Measurements from ENCODE around the gene TRMT44.

TRMT44 gene

DNA sequence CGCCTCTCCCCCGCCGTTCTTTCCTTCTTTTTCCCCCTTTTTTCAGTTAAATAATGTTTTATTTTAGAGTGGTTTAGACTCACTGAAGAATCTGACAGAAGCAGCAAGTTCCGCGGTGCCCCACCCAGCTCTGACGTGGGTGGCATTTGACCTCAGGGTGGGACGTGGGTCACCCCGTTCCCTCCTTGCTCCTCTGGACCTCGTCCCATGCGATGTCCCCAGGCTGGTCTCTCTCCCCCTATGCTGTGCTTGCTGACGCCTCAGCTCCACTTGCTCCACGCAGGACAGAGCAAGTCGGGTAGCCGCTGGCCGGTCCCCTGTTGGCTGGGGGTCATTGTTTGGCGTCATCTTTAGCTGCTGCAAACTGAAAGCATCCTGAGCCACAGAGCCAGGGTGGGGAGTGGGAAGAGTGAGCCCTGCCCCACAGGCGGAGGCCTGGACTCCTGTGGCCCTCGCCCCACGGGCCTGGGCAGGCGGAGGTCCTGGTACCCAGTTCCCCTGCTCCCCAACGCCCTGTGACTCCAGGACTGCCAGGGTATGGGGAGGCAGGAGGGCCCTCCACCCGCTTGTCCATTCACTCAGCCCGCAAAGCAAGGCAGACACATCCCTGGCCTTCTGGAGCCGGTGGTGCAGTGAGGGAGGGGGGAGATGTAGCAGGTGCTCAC lies 30.8 kb downstream of the TRMT44 start:
- Histone ChIP-seq H3K4me1 (ENCODE audit: insufficient read depth, low read length) (no peaks in the 10 kb centered on the region), H3K9me3 (ENCODE audit: low read length) (no peaks in the 10 kb centered on the region), H3K4me3 (ENCODE audit: low read length) (no peak overlapping the region), H2AFZ (ENCODE audit: low read depth, low read length) (no peak overlapping the region), H3K27me3 (ENCODE audit: insufficient read depth, low read length) (no peaks in the 10 kb centered on the region), H3K36me3 (ENCODE audit: insufficient read depth, low read length) (peaks cover 39% of the 10 kb centered on the region)

DNA sequence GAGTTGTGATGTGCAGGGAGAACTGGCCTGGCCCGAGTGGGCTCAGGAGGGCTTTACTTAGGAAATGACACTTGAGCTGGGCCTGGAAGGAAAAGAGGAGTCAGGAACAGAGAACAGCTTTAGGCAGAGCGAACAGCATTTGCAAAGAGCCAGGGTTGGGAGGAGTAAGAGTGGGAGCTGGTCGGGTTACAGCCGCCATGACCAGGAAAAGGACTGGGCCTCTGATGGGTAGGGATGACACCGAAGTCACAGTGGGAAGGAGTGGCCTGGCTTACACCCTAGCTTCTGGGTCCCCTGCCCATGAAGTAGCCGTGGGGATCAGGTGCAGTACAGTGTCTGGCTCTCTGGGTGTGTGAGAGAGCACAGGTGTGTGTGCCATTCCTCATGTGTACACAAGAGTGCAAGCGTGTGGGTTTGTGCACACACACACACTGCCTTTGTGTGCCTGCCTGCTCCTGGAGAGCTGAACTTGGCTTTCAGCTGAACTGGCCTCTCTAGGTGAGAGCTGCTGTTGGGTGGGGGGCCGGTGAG lies 31.6 kb downstream of the TRMT44 start:
- Histone ChIP-seq H3K27me3 (ENCODE audit: insufficient read depth, low read length) (no peaks in the 10 kb centered on the region), H3K9me3 (ENCODE audit: low read length) (no peaks in the 10 kb centered on the region), H3K4me3 (ENCODE audit: low read length) (no peak overlapping the region), H3K36me3 (ENCODE audit: insufficient read depth, low read length) (peaks cover 38% of the 10 kb centered on the region), H2AFZ (ENCODE audit: low read depth, low read length) (no peak overlapping the region), H3K4me1 (ENCODE audit: insufficient read depth, low read length) (no peaks in the 10 kb centered on the region)

DNA sequence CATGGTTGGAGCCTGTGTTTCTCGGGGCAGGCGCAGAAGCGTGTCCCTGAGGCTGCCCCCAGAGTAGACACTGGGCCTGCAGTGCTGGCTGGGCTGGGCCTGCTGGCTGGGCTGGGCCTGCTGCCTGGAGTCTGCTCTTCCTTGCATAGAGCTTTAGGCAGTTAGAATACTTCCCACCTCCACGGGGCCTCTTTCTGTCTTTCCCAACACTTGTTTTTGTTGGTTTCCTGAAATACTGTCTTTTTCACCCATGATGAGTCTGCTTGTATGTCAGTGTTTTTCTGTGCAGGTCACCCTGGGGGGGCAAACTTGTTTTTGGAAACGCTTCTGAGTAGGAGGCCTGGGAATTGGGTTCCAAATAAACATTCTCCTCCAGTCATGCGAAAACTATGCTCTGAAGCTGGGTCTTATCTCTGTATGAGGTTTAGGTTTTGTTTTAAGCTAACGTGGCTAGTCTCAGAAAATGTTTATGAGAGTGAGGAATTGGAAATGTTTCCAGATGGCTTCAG lies 32.2 kb downstream of the TRMT44 start:
- H3K4me3 ChIP-seq (ENCODE audit: low read length) = no peak overlapping the region
- H3K36me3 ChIP-seq (ENCODE audit: insufficient read depth, low read length) = peaks cover 37% of the 10 kb centered on the region
- H2AFZ ChIP-seq (ENCODE audit: low read depth, low read length) = no peak overlapping the region
- H3K4me1 ChIP-seq (ENCODE audit: insufficient read depth, low read length) = no peaks in the 10 kb centered on the region
- no peaks in the 10 kb centered on the region for H3K9me3 ChIP-seq (ENCODE audit: low read length)
- no peaks in the 10 kb centered on the region for H3K27me3 ChIP-seq (ENCODE audit: insufficient read depth, low read length)

DNA sequence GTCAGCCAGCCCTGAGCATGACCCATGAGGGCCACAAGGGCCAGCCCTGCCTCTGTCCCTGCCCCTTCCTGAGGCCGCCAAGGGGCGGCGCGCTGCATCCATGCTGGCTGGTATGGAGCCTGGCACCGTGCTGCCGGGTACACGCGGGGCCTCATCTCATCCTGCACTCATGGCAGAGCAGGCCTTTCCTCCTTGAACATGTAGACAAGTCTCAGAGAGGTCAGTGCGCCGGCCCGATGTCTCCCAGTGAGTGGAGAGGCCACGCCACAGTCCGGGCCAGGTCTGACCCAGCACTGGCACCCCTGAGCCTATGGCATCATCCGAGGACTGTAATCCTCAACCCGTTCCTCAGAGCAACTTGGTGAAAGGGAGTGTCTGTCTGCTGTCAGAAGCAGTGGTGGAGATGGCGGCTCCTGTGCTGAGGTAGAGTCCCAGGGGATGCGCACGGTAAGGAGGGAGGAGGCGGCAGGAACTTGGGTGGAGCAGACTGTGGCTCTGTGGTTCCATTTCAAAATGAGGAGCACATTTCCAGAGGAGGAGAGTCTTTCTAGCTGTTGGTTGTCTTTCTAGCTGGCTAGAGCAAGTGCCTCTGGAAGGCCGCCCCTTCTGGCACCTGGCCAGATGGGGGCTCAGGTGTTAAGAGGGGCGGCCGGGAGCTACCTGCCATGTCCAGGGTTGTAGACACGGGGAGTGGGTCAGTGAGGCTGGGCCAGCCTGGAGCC lies 32.8 kb downstream of the TRMT44 start:
- no peak overlapping the region for H2AFZ ChIP-seq (ENCODE audit: low read depth, low read length)
- peaks cover 31% of the 10 kb centered on the region for H3K36me3 ChIP-seq (ENCODE audit: insufficient read depth, low read length)
- no peaks in the 10 kb centered on the region for H3K9me3 ChIP-seq (ENCODE audit: low read length)
- no peak overlapping the region for H3K4me3 ChIP-seq (ENCODE audit: low read length)
- H3K27me3 ChIP-seq (ENCODE audit: insufficient read depth, low read length) = no peaks in the 10 kb centered on the region
- H3K4me1 ChIP-seq (ENCODE audit: insufficient read depth, low read length) = no peaks in the 10 kb centered on the region

DNA sequence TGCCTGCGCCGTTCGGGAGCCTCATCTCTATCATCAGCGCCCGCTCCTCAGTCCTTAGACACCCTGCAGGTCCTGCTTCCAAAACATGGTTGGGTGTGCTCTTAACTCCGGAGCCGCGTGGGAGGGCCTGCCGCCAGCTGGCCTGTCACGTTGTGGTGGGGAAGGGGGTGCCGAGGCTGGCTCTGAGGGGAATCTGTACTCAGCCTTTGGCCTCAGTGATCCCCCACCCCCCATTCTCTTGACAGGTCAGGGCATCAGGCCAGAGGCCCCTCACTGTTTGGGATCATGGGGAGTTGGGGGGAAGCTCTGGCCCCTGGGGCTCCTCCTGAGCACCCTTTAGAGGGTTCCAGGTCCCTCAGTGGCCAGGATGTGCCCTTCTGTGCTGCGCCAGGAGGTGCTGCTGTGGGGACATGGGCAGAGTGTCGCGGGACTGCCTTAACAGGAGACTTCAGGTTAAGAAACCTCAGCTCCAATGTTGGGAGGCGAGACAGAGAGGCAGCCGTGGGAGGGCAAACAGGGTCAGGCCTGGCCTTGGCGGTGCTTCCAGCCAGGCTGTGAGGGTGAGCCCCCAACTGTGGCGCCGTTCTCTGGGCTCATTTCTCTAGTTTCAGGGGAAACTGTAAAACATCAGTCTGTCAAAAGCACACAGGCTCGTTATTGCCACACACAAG lies 33.5 kb downstream of the TRMT44 start:
- H3K36me3 ChIP-seq (ENCODE audit: insufficient read depth, low read length) = peaks cover 24% of the 10 kb centered on the region
- no peak overlapping the region for H2AFZ ChIP-seq (ENCODE audit: low read depth, low read length)
- no peaks in the 10 kb centered on the region for H3K9me3 ChIP-seq (ENCODE audit: low read length)
- peaks cover 2% of the 10 kb centered on the region for H3K4me1 ChIP-seq (ENCODE audit: insufficient read depth, low read length)
- no peak overlapping the region for H3K4me3 ChIP-seq (ENCODE audit: low read length)
- H3K27me3 ChIP-seq (ENCODE audit: insufficient read depth, low read length) = no peaks in the 10 kb centered on the region

DNA sequence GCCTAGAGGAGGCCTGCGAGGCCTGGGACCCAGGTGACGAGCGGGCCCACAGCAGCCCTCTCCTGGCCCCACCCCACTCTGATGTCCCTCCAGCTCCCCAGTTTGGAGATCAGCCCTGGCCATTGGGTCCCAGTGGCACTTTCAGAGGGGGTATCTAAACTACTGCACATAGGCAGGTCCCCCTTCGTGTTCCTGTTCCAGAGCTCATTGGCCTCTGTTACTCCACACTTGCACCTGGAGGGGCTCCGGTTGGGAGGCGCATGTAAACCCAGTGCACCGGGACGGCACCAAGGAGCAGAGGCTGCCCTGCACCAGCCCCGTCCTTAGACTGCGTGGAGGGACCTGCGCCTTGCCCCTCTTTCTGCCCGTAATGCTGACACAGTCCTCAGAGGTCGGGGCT lies 34.3 kb downstream of the TRMT44 start:
- H3K9me3 ChIP-seq (ENCODE audit: low read length) = no peaks in the 10 kb centered on the region
- H3K36me3 ChIP-seq (ENCODE audit: insufficient read depth, low read length) = peaks cover 18% of the 10 kb centered on the region
- H3K4me1 ChIP-seq (ENCODE audit: insufficient read depth, low read length) = peaks cover 3% of the 10 kb centered on the region
- no peaks in the 10 kb centered on the region for H3K27me3 ChIP-seq (ENCODE audit: insufficient read depth, low read length)
- H2AFZ ChIP-seq (ENCODE audit: low read depth, low read length) = no peak overlapping the region
- no peak overlapping the region for H3K4me3 ChIP-seq (ENCODE audit: low read length)

DNA sequence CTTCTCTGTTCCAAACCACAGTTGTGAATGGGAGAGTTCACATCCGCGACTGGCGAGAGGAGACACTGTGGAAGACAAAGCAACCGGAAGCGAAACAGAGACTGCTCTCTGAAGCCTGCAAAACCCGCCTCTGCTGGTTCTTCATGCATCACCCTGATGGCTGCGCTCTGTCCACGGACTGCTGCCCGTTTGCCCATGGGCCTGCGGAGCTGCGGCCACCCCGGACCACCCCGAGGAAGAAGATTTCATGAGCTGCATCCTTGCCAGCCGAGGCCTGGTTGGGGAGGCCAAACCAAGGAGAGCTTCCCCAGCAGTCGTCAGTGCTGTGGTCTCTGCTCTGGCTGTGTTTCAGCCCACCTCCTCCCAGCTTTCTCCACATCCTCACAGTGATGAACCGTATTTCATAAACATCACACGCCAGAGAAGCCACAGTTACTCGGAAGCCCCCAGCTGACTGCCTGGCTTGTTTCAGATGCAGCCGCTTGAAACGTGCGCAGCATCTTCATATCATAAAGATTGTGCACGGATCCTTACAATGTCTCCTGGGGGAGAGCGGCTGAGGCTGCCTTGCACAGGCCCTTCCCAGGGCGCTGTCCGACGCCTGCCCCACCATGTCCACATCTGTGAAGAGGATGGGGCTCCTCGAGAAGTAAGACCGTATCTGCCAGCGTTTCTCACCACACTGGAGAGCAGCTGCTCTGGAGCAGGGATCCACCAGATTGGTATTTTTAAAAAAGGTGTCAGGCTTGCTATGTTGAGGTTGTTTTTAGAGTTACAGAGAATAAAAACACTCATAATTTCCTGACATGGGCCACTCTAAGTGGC lies 35.4 kb downstream of the TRMT44 start:
- no peaks in the 10 kb centered on the region for H3K9me3 ChIP-seq (ENCODE audit: low read length)
- peaks cover 3% of the 10 kb centered on the region for H3K4me1 ChIP-seq (ENCODE audit: insufficient read depth, low read length)
- H3K36me3 ChIP-seq (ENCODE audit: insufficient read depth, low read length) = peaks cover 14% of the 10 kb centered on the region
- no peaks in the 10 kb centered on the region for H3K27me3 ChIP-seq (ENCODE audit: insufficient read depth, low read length)
- no peak overlapping the region for H3K4me3 ChIP-seq (ENCODE audit: low read length)
- H2AFZ ChIP-seq (ENCODE audit: low read depth, low read length) = no peak overlapping the region

DNA sequence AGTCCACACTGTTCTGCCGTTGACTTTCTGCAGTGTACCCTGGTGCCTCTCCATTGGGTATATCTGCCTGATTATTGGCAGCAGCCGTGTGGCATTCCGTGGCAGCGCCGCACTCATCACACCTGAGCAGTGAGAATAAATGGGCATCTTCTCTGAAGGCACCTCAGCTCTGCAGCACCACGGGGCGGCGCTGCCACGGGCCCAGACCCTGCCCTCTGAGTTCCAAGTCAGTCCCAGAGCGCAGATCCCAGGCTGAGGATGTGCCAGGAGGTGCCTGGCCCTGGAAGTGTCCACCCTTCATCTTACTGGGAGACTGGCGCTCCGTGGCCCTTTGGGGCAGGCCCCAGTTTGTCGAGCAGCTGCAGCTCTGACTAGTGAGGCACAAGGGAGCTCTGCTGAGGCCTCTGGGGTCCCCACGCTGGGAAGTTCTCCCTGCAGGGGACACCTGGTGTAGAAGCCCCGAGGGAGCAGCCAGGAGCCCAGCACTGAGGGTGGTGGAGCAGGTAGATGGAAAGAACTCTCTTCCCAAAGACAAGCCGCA lies 36.6 kb downstream of the TRMT44 start:
- H3K9me3 ChIP-seq (ENCODE audit: low read length) = no peaks in the 10 kb centered on the region
- H3K4me3 ChIP-seq (ENCODE audit: low read length) = no peak overlapping the region
- H3K4me1 ChIP-seq (ENCODE audit: insufficient read depth, low read length) = peaks cover 3% of the 10 kb centered on the region
- H2AFZ ChIP-seq (ENCODE audit: low read depth, low read length) = no peak overlapping the region
- peaks cover 12% of the 10 kb centered on the region for H3K36me3 ChIP-seq (ENCODE audit: insufficient read depth, low read length)
- no peaks in the 10 kb centered on the region for H3K27me3 ChIP-seq (ENCODE audit: insufficient read depth, low read length)

DNA sequence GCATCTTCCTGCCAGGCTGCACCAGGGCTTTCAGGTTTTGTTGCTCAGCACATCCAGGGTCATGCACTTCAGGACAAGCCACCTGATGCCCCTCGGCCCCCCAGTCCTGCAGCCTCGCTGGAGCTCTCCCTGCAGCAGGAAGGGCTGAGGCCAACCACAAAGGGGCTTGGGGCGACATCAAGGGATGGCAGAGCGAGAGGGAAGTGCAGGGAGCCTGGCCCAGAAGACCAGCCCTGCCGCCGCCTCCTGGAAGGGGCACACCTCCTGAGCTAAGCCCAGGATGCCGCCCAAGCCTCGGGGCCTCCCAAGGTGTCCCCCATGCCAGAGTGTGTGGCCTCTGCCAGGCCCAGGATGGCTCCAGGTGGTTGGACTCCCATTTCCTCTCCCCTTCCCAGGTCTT lies 37.1 kb downstream of the TRMT44 start:
- Histone ChIP-seq H3K9me3 (ENCODE audit: low read length) (no peaks in the 10 kb centered on the region), H3K4me3 (ENCODE audit: low read length) (no peak overlapping the region), H3K36me3 (ENCODE audit: insufficient read depth, low read length) (peaks cover 12% of the 10 kb centered on the region), H3K27me3 (ENCODE audit: insufficient read depth, low read length) (no peaks in the 10 kb centered on the region), H2AFZ (ENCODE audit: low read depth, low read length) (no peak overlapping the region), H3K4me1 (ENCODE audit: insufficient read depth, low read length) (peaks cover 3% of the 10 kb centered on the region)

DNA sequence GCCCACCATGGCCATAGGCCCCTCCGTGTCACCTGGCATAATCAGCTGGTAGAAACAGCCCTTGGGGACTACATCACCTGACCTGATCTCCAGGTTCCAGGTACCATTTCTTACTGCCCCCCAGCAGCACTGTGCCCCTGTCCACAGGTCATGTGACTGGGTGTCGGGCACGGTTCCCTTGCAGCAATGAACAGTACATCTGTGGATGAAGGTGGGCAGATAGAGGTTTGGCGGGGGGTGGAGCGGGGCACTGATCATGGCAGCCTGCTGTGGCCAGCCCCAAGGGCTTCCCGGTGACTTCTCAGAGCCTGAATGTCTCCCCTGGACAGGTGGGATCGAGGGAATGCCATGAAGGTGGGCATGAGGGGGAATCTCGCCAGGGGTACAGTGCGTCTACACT lies 37.8 kb downstream of the TRMT44 start:
- Histone ChIP-seq H3K27me3 (ENCODE audit: insufficient read depth, low read length) (no peaks in the 10 kb centered on the region), H2AFZ (ENCODE audit: low read depth, low read length) (no peak overlapping the region), H3K36me3 (ENCODE audit: insufficient read depth, low read length) (peaks cover 12% of the 10 kb centered on the region), H3K9me3 (ENCODE audit: low read length) (no peaks in the 10 kb centered on the region), H3K4me1 (ENCODE audit: insufficient read depth, low read length) (peaks cover 3% of the 10 kb centered on the region), H3K4me3 (ENCODE audit: low read length) (no peak overlapping the region)

DNA sequence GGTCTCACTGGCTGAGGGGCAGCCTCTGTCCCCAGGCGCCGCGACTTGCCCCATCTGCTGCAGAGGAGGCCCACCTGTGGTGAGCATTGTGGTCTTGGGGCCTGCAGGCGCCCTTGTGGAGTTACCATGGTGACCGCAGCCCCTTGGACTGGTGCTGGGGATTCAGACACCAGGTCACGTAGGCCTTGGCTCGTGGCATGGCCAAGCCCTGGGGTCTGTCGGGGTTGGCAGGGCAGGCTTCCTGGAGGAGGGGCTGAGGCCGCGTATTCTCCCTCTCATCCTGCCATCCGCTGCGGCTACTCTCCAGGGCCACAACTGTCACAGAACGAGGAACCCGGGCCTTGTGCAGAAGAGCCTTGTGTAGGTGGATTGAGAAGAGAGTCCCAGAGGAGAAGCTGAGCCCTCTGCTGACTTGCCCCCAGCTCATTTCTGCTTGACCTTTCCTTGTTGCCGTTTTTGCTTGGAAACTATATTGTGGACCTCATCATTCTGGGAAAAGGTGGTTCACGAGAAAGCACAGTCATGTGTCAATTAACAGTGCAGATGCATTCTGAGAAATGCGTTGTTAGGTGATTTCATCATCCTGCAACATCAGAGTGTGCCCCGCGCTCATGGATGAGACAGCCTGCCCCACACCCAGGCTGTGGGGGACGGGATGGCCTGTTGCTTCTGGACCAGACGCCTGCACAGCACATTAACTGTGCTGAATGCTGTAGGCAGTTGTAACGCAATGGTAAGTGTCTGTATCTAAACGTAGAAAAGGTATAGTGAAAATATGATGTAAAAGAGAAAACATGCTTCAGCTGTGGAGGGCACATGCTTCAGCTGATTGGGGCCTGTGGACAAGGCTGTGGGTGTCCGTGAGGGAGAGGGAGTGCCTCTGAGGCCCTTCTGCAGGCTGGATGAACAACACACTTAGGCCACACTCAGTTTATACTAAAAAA lies 38.5 kb downstream of the TRMT44 start:
- peaks cover 3% of the 10 kb centered on the region for H3K4me1 ChIP-seq (ENCODE audit: insufficient read depth, low read length)
- no peak overlapping the region for H2AFZ ChIP-seq (ENCODE audit: low read depth, low read length)
- H3K4me3 ChIP-seq (ENCODE audit: low read length) = no peak overlapping the region
- peaks cover 12% of the 10 kb centered on the region for H3K36me3 ChIP-seq (ENCODE audit: insufficient read depth, low read length)
- H3K9me3 ChIP-seq (ENCODE audit: low read length) = no peaks in the 10 kb centered on the region
- H3K27me3 ChIP-seq (ENCODE audit: insufficient read depth, low read length) = no peaks in the 10 kb centered on the region
